OCI-LY7 (cell line): ENCODE data around the gene MAML1.

Experiments
- EZH2phosphoT487 ChIP-seq: fragments of 200-600 bp; sonication (generic); IDR thresholded peaks from 2 replicates; pipeline ENCODE4 v1.6.1; 2018; ENCODE audit warnings: low read depth, borderline replicate concordance, mild to moderate bottlenecking, mixed run types, antibody characterized with exemption, low read length, moderate library complexity, mixed read lengths
- TF ChIP-seq, protein P1 (sequence below): fragments of 200-600 bp; sonication (generic); conservative IDR thresholded peaks from 2 replicates; pipeline ENCODE4 v1.5.1; 2014; ENCODE audit warnings: mild to moderate bottlenecking, antibody characterized with exemption, low read length, moderate library complexity, mixed read lengths

DNA sequence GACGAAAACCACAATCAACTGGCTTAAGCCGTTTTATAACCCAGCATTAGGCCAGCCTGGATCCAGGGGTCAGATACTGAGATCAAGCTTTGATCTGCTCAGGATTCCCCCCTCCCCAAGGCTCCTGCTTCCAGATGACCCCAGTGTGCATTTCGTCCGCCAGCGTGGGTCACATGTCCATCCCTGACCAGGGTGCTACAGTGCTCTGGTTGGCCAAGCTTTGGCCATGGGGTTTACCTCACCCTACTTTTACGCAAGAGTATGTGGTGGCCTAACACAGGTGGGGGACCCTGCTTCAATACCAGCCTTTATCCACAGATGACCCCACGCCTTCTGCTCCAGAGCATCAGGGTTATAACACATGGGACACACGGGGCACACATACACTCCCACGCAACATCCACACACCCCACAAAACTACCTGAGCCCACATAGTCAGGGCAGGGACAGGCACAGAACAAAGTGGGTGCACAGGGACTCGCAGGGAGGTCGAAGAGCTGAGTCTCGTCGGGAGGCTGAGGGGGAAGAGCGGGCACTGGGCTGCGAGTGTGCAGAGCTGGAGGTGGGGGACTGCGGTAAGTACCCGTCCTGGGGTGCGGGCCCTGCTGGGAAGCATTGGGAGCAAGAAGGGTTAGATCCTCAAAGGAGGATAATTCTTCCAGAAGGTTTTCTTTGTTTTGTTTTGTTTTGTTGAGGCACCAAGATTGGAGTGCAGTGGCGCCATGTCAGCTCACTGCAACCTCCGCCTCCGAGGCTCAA, 83.0 kb downstream of the MAML1 start:
- TF ChIP-seq, protein P1, sequence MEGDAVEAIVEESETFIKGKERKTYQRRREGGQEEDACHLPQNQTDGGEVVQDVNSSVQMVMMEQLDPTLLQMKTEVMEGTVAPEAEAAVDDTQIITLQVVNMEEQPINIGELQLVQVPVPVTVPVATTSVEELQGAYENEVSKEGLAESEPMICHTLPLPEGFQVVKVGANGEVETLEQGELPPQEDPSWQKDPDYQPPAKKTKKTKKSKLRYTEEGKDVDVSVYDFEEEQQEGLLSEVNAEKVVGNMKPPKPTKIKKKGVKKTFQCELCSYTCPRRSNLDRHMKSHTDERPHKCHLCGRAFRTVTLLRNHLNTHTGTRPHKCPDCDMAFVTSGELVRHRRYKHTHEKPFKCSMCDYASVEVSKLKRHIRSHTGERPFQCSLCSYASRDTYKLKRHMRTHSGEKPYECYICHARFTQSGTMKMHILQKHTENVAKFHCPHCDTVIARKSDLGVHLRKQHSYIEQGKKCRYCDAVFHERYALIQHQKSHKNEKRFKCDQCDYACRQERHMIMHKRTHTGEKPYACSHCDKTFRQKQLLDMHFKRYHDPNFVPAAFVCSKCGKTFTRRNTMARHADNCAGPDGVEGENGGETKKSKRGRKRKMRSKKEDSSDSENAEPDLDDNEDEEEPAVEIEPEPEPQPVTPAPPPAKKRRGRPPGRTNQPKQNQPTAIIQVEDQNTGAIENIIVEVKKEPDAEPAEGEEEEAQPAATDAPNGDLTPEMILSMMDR: no peak
- no peak for TF ChIP-seq EZH2phosphoT487
